Measurements from ENCODE around the gene CAPS.
"Not testable (repeated sequence)": the region's sequence is repeated elsewhere in the genome, so short reads cannot be mapped to it uniquely, and the experiment has no call there.

The CAPS gene

DNA sequence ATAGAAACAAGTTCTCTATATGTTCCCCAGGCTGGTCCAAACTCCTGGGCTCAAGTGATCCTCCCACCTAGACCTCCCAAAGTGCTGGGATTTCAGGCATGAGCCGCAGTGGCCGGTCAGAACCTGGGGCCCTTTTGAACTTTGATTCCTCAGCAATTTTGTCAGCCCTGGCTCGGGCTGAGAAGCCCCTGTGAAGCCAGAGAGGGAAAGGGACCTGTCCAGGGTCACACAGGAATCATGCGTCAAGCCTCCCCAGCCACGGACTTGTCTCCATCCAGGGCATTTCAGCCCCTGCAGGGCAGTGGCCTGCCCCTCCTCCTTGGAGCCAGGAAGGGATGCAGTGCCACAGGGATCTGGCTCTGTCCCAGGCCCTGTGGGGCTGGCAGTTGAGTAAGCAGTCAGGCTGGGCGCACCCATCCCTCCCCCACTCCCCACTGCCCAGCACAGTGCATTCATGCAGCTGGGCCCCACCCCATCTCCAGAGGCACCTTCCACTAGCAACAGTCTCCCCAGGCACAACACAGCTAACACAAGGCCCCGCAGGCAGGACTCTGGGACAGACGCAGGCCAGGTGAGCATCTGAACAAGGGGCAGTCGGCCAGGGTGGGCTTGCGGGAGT is at the start of gene CAPS:
Gene CAPS, plus strand, starts transcription at position 516 of the 619 bp plus-strand sequence. CDS start 153 bp downstream, outside the sequence.
- 0 out of 2 replicates have a peak within 1 kb of the TSS, but pooled peaks have one; percentile 5 for H3K27ac ChIP-seq

GRCh38 chr19:5864725-5865486 is 49.1 kb upstream of the CAPS start:
- TF ChIP-seq CTCF (IDR thresholded peaks at IDR 0.05) (peak; percentile 19; the same call in 1 of the 2 replicates), ZFX (IDR thresholded peaks at IDR 0.05; ENCODE audit: borderline replicate concordance) (no peak)
- H3K27ac ChIP-seq = no peak overlapping the region

More for the DNA sequence above, at the start of gene CAPS:
- no peak for TF ChIP-seq ZFX (IDR thresholded peaks at IDR 0.05; ENCODE audit: borderline replicate concordance)
- TF ChIP-seq CTCF (IDR thresholded peaks at IDR 0.05) = no peak

- no peak for TF ChIP-seq ZFX (IDR thresholded peaks at IDR 0.05; ENCODE audit: borderline replicate concordance)
- no peak for TF ChIP-seq CTCF (IDR thresholded peaks at IDR 0.05)
- H3K27ac ChIP-seq = no peak overlapping the region
Measured at GRCh38 chr19:5865772-5866171, 48.3 kb upstream of the CAPS start.

DNA sequence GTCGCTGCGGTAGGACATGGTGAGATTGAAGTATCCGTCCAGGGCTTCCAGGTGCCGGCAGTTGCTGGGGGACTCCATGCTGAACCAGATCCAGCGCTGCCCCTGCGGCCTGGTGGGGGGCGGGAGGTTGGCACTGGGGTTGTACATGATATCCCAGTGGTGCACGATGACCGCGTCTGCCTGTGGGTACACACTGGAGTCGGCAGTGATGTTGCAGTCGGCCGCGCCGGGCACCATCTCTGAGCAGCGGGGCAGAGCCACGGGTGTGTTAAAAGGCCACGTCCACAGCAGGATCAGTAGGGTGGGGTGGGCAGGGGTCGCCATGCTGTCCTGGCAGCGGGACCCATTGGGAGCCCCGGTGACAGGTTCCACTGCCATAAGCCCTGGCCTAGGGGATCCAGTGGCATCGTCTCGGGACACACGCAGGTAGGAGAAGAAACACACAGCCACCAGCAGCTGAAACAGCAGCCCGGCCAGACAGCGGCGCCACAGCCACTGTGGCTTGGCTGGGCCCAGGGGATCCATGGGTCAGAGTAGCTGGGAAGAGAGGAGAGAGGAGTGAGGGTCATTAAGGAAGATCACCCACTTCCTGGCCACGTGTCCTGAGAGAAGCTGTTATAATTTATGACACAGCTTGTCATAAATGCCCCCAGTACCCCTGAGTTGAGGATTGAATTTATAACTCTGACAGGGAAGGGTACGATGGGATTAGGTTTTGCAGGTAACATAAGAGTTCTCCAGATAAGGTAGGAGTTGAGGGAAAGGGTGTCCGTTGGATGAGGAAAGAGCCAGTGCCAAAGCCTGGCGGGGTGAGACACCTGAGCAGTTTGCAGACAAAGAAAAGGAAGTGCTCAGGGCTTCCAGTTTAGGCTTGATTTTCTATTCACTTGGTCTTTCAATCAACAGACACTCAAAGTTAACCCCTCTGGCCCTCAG is 46.6 kb upstream of the CAPS start:
- no peak overlapping the region for H3K27ac ChIP-seq
- TF ChIP-seq CTCF (IDR thresholded peaks at IDR 0.05) (no peak), ZFX (IDR thresholded peaks at IDR 0.05; ENCODE audit: borderline replicate concordance) (no peak)

DNA sequence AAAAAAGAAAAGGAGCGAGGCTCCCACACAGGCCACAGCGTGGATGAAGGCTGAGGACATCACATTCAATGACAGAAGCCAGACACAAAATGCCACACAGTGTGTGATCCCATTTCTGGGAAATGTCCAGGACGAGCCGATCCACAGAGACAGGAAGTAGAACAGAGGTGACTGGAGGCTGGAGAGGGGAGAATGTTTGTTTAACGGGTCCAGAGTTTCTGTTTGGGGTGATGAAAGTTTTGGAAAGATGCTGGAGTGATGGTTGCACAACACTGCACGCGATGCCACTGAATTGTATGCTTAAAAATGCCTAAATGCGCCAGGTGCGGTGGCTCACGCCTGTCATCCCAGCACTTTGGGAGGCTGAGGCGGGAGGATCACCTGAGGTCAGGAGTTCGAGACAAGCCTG is 43.1 kb upstream of the CAPS start:
- H3K27ac ChIP-seq = no peak overlapping the region
- TF ChIP-seq CTCF (IDR thresholded peaks at IDR 0.05) = no peak
- no peak for TF ChIP-seq ZFX (IDR thresholded peaks at IDR 0.05; ENCODE audit: borderline replicate concordance)

DNA sequence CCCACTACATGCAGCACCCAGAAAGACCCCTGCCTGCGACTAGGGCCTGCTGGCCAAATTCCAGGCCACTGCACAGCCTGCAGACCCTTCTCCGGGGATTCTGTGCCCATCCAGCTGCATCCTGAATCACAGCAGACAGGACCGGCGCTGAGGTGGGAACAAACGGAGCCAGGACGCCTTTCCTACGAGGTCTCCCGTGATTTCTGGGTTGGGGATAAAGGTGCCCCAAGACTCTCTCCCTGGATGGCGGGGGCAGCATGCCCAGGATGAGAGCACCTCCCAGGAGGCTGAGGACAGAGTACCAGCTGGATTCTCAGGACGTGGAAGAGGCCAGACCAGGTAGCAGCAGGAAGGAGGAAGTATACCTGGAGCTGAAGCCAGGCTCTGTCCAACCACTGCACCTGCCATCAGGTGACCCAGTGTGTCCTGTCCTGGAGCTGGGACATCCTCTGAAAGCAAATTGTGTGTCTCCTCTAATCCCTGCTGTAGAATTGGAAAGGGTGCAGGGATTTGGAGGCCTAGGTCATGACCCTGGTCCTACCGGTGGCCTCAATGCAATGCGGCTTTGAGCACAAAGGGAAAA is 40.3 kb upstream of the CAPS start:
- no peak for TF ChIP-seq ZFX (IDR thresholded peaks at IDR 0.05; ENCODE audit: borderline replicate concordance)
- no peak for TF ChIP-seq CTCF (IDR thresholded peaks at IDR 0.05)
- no peak overlapping the region for H3K27ac ChIP-seq

DNA sequence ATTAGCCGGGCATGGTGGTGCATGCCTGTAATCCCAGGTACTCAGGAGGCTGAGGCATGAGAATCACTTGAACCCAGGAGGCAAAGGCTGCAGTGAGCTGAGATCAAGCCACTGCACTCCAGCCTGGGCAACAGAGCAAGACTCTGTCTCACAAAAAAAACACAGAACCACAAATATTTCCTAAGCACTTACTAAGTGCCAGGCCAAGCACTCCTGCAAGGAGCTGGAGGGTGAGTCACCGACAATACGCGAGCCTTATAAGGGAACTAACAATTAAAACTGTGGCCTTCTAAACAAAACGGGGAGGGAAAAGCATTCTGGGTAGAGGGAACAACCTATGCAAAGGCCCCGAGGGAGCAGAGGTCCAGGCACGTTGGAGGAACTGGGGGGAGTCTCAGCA is 39.6 kb upstream of the CAPS start:
- H3K27ac ChIP-seq = not testable (repeated sequence)
